ENCODE measurements around the gene KRTAP27-1.

The KRTAP27-1 gene, protein sequence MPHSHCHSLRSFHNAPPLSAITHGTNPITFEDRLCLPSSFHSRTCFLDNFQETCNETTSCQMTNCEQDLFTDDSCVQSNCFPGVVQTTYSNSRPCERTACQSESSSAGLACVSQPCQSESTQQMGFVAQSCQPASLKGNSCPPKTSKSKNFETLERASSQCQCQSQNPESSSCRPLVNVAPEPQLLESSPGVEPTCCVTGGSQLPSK

DNA sequence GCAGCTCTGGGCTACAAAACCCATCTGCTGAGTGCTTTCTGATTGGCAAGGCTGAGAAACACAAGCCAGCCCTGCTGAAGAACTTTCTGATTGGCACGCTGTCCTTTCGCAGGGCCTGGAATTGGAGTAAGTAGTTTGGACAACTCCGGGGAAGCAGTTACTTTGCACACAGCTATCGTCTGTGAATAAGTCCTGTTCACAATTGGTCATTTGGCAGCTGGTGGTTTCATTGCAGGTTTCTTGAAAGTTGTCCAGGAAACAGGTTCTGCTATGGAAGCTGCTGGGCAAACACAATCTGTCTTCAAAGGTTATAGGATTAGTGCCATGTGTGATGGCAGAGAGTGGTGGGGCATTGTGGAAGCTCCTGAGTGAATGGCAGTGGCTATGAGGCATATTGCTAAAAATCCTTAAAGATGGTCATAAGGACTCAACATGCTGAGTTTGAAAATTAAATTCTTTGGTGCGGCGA lies at the start of gene KRTAP27-1:
Gene KRTAP27-1 (minus strand): TSS at position 419 of the 469 bp plus-strand sequence. CDS start 26 bp downstream, at position 393.
- DNase-seq: no peak

DNA sequence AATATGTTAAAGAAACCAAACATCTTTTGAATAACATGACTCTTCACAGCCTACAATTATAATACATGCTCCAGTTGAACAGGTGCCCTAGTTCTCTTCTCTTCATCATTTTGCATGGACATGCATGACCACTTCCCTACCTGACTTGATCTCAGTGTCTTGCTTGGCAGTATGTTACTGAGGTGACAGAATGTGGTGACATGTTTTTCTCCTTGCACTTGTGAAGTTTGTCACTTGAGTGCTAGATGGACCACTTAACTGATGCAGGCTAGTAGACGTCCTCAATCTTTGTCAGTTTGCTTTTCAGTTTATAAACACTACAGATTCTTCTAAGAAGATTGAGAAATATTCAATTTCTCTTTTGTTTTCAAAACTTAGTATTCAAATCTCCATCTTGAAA lies 44.7 kb upstream of the KRTAP27-1 start:
- DNase-seq: no peak

DNA sequence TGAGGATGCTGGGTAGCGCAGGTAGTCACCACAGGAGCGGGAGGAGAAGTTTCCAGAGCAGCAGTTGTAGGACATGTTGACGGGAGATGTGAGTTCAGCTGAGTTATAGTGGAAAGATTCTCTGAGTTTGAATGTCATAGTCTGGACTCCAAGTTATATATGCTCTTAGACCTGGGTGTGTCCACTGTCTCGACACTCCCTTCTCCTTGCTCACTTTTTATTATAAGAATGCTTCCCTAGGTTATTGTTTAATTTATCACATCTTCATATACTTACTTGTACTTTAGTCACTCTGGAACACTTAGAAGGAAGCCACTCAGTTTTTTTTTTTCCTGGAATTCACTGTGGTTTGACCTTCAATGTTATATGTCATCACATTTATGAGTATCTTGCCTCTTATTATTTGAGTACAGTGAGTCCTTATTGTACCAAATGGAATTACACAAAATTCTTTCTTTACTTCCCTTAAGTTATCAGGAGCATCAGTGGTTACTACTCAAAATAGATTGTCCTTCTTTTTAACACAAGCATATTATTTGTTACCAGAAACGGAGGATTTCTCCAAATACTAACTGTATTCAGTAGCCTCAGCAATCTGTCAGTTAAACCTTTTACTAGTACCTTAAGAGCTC lies 34.8 kb upstream of the KRTAP27-1 start, which contains the start of gene KRTAP13-2:
Gene KRTAP13-2 (minus strand): TSS at position 133 of the 632 bp plus-strand sequence. CDS start 58 bp downstream, at position 75.
- DNase-seq: no peak

DNA sequence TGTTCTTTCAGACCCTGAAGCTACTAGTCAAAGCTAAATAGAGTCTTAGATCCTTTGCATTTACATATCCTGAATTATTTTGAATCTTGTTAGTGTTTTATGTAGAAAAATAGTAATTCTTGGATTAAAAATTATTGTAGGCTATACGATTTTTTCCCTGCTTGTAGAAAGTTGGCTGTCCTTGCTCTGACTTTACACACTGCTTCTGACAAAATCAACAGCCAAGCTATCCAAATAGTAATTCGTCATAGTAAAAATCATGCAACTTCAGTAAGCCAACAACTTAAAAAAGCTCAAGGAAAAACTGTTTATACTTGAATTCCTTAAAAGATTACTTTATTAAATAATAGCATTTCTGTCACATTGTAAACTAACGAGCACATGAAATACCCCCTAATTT lies 18.4 kb upstream of the KRTAP27-1 start:
- no peak for DNase-seq

DNA sequence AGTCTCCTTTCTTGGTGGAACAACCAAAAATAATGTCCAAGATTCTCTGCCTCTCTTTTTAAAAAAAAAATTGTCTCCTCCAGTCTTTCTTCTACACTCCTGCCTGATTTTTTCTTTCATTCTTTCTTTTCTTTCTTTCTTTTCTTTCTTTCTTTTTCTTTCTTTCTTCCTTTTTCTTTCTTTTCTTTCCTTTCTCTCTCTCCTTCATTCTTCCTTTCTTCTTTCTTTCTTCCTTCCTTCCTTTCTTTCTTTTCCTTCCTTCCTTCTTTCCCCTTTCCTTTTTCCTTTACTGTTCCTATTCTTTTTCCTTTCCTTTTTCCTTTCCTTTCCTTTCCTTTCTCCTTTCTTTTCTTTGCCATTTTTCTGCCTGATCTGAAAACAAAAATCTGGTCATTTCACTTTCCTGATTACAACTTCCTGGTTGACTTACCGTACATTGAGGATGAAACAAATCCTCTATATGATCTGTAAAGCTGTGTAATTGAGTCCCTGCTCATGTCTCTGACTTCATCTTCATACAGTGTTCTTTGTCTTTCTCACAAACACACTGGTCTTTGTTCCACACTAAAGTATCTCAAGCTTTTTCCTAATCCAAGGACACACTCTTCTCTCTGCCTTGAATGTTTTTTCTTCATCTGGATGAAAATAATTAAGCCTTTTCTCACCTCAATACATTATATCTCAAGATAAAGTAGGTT lies 17.0 kb upstream of the KRTAP27-1 start:
- no peak for DNase-seq

DNA sequence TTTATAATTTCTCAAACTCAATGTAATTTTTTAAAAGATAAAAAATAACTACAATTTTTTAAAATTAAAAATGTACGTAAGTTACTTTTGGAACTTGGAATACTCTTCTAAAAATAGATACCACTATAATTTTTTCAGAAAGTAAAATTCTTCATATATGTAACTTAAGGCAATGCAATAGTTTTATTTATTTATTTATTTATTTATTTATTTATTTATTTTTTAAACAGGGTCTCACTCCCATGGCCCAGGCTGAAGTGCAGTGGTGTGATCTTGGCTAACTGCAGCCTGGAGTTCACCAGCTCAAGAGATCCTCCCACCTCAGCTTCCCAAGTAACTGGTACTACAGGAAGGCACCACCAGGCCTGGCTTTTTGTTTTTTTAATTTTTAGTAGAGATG lies 14.0 kb upstream of the KRTAP27-1 start:
- no peak for DNase-seq

DNA sequence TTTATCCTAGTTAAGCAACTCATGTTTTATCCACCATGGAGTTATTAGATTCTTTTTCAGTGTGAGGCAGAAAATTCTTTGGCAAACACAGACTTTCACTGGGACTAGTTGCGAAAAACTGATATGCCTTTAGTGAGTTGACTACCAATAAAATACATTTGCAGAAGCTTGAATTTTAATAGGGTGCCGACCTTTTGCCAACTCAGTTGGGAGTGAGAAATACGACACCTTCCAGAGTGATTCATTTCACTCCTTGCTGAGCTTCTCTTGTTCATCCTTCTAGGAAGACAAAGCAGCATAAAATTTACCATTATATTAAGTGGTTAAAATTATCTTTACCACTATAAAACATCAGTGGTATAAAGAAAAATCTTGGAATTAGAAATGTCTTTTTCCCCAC lies 12.1 kb upstream of the KRTAP27-1 start:
- DNase-seq: no peak

DNA sequence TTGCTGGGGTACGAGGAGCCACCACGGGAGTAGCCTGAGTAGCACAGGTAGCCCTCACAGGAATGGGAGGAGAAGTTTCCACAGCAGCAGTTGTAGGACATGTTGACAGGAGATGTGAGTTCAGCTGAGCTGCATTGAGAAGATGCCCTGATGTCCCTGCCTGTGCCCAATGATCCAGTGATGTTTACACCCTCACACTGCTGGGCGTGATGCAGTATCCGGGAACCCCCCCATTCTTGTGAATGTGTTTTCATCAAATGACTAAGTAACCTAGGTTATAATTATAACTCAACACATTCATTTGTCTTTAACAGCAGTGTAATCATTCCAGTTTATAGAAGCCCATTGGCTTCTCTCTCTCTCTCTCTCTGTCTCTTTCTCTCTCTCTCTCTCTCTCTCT lies 11.0 kb upstream of the KRTAP27-1 start, which contains the start of gene KRTAP23-1:
Gene KRTAP23-1 (minus strand): TSS at position 101 of the 400 bp plus-strand sequence. CDS start 0 bp downstream, at position 101.
- no peak for DNase-seq

DNA sequence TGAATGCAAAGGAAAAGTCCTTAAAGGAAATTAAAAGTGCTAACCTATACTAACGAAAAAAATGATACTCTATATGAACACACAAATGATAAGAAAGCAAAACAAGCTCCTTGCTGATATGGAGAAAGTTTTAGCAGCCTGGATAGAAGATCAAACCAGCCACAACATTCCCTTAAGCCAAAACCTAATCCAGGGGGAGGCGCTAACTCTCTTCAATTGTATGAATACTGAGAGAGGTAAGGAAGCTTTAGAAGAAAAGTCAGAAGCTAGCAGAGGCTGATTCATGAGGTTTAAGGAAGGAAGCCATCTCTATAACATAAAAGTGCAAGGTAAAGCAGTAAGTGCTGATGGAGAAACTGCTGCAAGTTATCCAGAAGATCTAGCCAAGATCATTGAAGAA lies 7.5 kb upstream of the KRTAP27-1 start:
- no peak for DNase-seq

DNA sequence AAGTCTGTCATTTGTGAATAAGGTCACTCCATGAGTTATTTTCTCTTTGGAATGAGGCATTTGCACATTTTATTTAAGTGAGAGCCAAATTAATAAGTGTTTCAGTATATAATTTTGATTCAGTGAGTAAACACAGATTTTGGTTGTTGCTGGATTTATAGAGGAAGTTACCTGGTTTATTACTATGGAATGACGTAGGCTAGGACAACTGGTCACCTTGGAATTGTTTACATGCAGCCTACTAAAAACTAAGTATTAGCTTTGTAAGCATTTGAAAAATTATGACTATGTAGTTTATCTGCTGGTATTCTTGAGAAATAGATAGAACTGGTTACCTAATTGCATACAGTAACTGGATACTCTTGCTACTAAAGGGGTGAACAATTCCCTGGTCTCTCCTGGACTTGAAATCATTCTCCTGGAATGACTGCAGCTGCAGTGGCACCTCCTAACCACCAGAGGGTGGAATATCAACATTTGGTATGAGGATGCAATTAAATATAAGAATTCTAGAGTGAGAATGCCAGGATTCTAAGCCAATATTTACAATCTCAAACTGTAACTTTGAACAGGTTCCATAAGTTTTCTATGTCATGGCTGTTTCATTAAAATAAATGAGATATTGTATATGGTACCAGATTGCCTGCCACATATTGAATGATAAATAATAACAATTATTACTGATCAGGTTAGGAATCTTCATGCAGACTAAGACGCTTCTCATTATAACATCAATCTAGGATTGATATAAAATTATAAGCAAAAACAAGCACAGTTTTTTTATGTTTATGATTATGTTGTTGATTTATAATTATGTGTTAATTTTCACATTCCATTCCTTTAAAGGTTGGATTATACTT lies 3.5 kb upstream of the KRTAP27-1 start:
- peak; percentile 49 for DNase-seq

DNA sequence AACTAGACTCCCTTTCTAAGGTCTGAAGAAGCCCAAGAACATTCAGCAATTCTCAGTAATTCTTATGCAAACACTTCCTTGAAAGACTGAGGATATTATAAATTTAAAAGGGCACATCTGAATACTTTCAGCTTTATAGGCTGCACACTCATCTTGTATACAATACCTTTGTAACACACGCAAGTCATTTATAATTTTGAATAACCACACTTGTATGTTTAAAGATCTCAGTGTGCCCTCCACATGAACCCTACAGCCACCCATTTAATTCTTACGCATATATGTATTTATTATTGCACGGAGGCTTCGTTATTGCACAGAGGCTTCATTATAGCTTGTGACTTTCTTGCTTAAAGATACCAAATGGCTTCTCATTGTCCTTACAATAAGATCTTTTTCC lies 1.2 kb upstream of the KRTAP27-1 start:
- DNase-seq: no peak

DNA sequence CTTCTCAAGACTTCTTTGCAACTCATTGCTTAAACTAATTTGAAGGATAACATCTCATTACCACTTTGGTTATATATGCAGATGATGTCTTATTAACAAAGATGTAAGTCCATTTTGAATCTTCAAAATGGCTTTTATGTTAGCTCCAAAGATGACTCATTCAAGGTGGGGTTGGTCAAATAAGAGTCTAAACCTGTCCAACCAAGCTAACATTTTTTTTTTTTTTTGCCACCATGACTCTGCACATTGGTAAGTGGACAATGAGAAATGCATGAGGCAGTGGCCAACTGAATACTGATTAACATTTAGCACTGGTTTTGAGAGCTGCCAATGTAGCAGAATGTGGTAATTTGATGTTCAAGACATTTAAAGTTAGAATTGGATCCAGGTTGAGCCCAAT lies 278 bp upstream of the KRTAP27-1 start:
- DNase-seq: no peak

DNA sequence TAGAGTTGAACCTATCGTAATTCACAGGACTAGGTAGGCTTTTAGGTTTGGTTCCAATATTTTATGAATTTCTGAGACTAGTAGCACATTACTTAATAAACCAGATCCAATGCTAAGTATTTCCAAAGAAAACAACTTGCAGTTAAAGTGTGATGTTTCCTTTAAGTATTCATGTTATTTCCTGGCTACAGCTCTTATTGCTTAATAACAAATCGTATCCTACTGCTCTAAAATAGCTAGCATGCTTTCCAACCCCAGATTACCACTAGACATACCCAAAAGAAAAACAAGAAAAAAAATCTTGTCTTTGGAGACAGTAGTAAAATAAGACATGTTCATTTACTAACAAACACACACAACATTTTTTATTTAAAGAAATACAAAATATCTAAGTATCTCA lies 898 bp downstream of the KRTAP27-1 start:
- no peak for DNase-seq

DNA sequence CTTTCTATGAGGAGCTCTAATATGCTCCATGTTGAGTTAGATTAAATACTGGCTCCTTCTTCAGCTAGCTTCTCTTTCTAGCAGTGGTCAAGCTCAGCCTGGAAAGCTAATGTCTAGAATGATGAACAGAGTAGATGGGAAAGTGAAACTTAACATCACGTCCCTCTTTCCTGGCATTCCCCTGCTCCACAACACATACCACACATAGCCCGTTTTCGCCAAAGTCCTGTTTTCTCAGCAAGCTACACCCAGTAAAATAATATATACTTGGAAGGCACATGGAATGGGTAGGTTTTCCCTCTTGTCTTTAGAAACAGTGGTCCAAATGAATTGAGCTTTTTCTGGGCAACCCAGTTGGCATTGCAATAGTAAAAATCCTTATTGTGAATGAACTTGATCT lies 3.8 kb downstream of the KRTAP27-1 start:
- no peak for DNase-seq

DNA sequence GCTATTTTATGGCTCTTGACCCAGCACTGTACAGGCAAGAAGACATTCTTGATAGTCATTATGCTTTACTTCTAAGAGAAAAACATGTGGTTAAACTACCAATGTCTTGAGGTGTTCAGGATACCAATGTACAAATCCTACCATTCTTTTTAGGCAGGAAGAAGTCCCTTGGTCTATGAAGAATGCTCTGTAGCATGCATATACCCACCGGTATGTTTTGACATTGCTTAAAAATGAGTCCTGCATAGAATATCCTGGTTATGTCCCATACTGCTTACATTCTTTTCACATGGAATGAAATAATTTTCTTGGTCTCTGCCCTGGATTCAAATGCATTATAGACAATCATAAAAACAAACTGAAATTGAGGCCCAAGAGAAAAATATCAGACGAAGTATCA lies 4.8 kb downstream of the KRTAP27-1 start:
- DNase-seq: no peak

DNA sequence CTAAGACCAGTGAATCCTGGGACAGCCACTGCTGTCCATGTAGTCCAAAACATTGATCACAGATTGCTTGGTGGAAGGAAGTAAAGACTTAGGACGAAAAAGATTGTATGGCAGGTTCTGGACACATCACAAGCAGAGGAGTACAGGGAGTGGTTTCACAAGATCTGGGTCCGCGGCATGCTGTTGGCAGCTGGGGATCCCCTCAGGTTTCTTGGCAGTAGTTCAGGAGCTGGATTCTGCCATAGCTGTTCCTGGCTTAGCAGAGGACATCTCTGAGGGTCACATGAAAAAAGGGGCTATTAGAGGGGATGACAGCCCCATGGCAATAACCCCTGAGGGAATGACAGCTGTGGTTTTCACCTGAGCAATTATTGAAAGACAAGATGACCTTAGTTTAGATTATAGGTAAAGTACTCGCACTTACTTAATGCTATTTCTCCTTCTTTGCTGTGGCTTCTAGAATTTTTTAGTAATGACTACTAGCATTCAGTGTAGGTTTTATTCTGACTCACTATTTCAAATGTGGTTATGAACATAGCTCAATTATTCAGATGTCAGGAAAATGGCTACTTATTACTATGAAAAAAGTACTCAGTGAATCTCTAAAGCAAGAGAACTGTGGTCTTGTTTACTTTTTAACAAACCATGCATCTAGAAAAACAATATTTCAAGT lies 8.2 kb downstream of the KRTAP27-1 start:
- no peak for DNase-seq

DNA sequence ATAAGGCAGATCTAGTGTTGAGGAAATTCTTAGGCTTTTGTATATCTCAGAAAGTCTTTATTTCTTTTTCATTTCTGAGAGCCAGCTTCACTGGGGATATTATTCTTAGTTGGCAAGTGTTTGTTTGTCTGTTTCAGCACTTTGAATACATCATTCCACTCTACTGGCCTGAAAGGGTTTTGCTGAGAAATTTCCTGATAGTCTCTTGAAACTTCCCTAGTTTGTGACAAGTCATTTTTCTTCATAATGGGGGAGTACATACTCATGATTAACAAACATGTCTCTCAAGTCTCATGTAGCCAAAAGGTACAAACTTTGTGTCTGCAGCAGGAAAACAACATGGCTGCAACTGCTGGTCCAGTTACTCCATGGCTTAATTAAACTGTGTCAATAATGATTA lies 11.1 kb downstream of the KRTAP27-1 start:
- no peak for DNase-seq

DNA sequence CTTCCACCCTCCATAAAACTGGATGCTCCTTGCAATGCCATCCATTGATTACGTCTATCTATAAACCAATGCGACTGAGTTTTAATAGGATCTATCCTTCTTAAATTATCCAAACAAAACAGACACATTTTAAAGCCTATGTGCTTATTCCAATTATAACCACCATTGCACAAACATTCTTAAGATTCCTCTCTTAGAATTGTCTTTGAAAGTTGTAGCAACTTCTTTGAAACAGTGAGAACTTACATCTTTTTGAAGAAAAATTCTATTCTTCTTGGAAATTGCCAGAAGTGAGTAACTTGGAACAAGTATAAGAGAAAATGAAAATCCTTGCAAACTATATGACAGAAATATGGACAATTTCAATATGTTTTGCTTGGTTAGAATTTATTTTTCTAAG lies 17.3 kb downstream of the KRTAP27-1 start, which contains the start of gene KRTAP26-1:
Gene KRTAP26-1 (minus strand): TSS at position 101 of the 400 bp plus-strand sequence. CDS start 280 bp downstream, outside the sequence.
- no peak for DNase-seq

DNA sequence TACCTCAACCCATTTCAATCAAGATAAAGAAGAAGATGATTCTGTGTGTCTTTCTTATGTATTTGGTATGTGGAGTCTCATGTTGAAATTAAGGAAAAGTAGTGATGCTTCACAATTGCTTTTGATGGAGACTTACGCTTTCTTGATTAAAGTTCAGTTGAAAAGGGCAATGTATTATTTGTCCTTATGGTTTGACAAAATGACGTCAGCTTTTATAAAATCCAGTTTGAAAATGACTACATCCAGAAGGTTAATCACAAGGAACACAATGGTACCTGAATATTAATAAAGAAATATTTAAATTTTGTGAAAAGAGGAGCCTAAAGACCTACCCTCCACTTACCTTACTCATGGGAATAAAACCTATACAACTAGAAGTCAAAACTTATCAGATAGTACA lies 21.8 kb downstream of the KRTAP27-1 start:
- DNase-seq: no peak

DNA sequence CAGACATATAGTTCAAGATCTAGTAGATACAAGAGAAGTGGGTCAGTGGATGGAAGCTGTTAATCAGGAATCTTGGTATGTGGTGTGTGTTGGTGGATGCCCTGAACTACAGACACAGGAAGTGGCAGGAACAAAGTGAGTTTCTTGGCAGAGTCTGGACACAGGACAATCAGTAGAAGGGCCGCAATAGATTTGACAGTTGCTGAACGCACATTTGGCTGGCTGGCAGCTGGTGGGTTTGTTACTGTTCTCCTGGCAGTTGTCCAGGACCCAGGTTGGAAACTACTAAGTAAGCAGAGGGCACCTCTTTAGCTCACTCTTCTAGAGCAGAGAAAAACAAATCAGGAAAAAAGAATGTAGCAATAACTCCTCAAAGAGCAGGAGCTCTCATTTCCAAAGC lies 30.6 kb downstream of the KRTAP27-1 start:
- no peak for DNase-seq

DNA sequence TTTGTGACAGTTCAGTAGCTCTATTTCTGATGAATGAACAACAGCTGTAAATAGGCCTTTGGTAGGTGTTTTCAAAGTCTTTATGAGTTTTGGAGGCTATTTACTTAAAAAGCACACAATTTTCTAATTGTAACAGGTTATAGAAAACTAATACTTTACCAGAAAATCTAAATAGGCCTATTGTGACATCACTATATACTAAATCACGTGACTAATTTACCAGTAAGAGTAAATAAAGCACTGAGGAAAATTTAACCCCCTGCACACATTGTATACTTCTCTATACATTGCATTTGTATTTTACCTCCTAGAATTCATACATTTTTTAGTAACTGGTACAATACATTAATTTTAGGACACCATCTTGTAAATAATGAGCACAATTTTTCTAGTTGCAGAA lies 32.4 kb downstream of the KRTAP27-1 start:
- no peak for DNase-seq

DNA sequence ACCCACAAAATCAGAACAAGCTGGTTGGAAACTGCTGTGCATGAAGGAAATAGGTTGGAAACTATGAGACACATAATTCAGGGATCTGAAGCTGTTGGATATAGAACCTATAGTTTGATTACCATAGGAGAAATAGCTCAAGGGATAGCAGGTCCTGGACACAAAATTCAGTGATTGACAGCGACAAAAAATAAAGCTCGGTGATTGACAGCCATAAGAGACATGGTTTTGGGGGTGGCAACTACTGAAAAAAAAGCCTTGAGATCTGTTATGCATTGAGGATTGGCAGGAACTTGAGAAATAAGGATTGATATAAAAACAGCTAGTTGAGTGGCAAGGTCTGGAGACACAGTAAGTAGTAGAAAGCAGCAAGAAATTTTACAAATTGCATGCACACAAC lies 48.3 kb downstream of the KRTAP27-1 start, which contains the start of gene KRTAP25-1:
Gene KRTAP25-1 (minus strand): TSS at position 300 of the 400 bp plus-strand sequence. CDS start 24 bp downstream, at position 276.
- no peak for DNase-seq
